UCSD-AML1 (cell line): Measurements from ENCODE around the gene LAMC1.

Experiments used
- DNase-seq: peaks from one replicate; lab custom pipeline; 2025; ENCODE audit not compliant: unreplicated experiment; lab: John Stamatoyannopoulos, UW

Gene LAMC1

GRCh38 chr1:183023146-183023600 is at the start of gene LAMC1:
Gene LAMC1, plus strand, starts transcription at chr1:183023420. Its CDS starts 297 bp downstream, at chr1:183023717.
- DNase-seq = no peak

GRCh38 chr1:182974506-182975191 is 48.6 kb upstream of the LAMC1 start:
- no peak for DNase-seq

GRCh38 chr1:182977480-182977879 is 45.7 kb upstream of the LAMC1 start:
- DNase-seq = no peak

- DNase-seq = no peak
These were observed 44.9 kb upstream of the LAMC1 start for GRCh38 chr1:182978151-182978853.

- DNase-seq = no peak
These were observed 39.1 kb upstream of the LAMC1 start for GRCh38 chr1:182984138-182984537.

GRCh38 chr1:182984621-182985020 is 38.6 kb upstream of the LAMC1 start:
- DNase-seq = no peak

GRCh38 chr1:182985876-182986275 is 37.3 kb upstream of the LAMC1 start:
- no peak for DNase-seq

- no peak for DNase-seq
These were observed 32.6 kb upstream of the LAMC1 start for GRCh38 chr1:182990413-182991144.

GRCh38 chr1:182993746-182994145 is 29.5 kb upstream of the LAMC1 start:
- no peak for DNase-seq

- no peak for DNase-seq
These were observed 27.3 kb upstream of the LAMC1 start for GRCh38 chr1:182995894-182996293.

GRCh38 chr1:182996816-182997215 is 26.4 kb upstream of the LAMC1 start:
- DNase-seq = no peak

- DNase-seq = no peak
These were observed 24.7 kb upstream of the LAMC1 start for GRCh38 chr1:182998482-182998881.

GRCh38 chr1:183000167-183000962 is 22.9 kb upstream of the LAMC1 start:
- no peak for DNase-seq

- DNase-seq = no peak
These were observed 21.0 kb upstream of the LAMC1 start for GRCh38 chr1:183002267-183002666.

- no peak for DNase-seq
These were observed 20.4 kb upstream of the LAMC1 start for GRCh38 chr1:183002797-183003196.

- no peak for DNase-seq
These were observed 20.0 kb upstream of the LAMC1 start for GRCh38 chr1:183003203-183003602.

GRCh38 chr1:183004141-183004540 is 19.1 kb upstream of the LAMC1 start:
- DNase-seq = no peak

- DNase-seq = no peak
These were observed 11.4 kb upstream of the LAMC1 start for GRCh38 chr1:183011859-183012258.

- no peak for DNase-seq
These were observed 10.8 kb upstream of the LAMC1 start for GRCh38 chr1:183012301-183012994.

- DNase-seq = no peak
These were observed 4.0 kb upstream of the LAMC1 start for GRCh38 chr1:183019139-183019740.
